ENCODE measurements around the gene LRRC3B. TPM values are rescaled to one million over a fixed set of nuclear protein-coding genes. Genes with fewer than 3 reads are reported as not detected.

LRRC3B gene
- total RNA-seq, result 0.16 and 0.54 TPM in 2 replicates
- long read RNA-seq, result 0 reads

DNA sequence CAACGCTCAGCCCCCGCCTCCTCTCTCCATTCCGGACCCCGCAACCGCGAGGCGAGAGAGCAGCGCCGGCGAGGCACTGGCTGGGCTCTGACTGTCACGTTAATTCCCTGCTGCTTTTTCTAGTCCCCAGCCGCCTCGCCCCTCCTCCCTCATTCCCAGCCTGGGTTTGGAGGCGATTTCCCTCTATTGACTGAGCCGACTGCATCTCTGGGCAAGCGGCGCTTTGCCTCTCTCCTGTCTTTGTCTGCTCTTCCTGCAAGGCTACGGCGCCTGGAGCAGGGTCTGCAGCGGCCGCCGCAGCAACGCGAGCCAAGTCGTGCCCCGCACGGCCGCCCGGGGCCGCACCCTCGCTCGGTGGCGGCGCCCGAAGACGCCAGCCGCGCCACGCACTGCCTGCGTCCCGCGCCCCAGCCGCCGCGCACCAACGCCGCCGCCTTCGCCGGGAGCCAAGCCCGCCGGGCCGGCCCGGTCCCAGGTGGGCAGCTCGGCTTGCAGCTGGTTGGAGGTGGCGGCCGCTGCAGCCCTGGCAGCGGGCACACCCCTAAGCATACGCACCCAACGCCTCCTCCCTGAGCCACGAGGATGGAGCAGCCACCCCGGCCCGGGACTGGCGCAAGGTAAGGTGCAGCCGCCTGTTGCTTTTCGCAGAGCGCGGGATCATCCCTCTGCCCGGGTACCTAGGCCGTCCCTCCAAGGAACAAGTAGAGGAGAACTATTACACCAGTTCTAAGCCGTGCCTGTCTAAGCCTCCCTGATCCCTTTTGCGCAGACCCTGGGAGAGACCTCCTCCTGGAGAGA is at the start of gene LRRC3B:
Gene LRRC3B, plus strand, starts transcription at position 152 of the 798 bp plus-strand sequence. CDS start 86,901 bp downstream, outside the sequence.
- Mint-ChIP-seq H3K36me3 (ENCODE audit: low read depth) (no peaks in the 10 kb centered on the region), H3K4me1 (peaks cover 27% of the 10 kb centered on the region), H3K4me3 (peak within 1 kb of the TSS; percentile 86), H3K27me3 (ENCODE audit: low read depth) (peaks cover 91% of the 10 kb centered on the region), H3K27ac (ENCODE audit: unreplicated experiment) (no peak within 1 kb of the TSS), H3K9me3 (no peaks in the 10 kb centered on the region)
- TF ChIP-seq CTCF (conservative IDR thresholded peaks at IDR 0.05), result peak; percentile 7
- peak; percentile 48 for DNase-seq (ENCODE audit: low read depth, low spot score)

- peaks cover 4% of the 10 kb centered on the region for H3K4me1 Mint-ChIP-seq
- peaks cover 4% of the 10 kb centered on the region for H3K9me3 Mint-ChIP-seq
- no peak for TF ChIP-seq CTCF (conservative IDR thresholded peaks at IDR 0.05)
- no peaks in the 10 kb centered on the region for H3K27me3 Mint-ChIP-seq (ENCODE audit: low read depth)
- no peak for DNase-seq (ENCODE audit: low read depth, low spot score)
- peak overlapping the region; percentile 27 for H3K27ac Mint-ChIP-seq (ENCODE audit: unreplicated experiment)
- H3K4me3 Mint-ChIP-seq, result no peak overlapping the region
- H3K36me3 Mint-ChIP-seq (ENCODE audit: low read depth), result no peaks in the 10 kb centered on the region
These were observed 47.8 kb upstream of the LRRC3B start for GRCh38 chr3:26574766-26575165.

DNA sequence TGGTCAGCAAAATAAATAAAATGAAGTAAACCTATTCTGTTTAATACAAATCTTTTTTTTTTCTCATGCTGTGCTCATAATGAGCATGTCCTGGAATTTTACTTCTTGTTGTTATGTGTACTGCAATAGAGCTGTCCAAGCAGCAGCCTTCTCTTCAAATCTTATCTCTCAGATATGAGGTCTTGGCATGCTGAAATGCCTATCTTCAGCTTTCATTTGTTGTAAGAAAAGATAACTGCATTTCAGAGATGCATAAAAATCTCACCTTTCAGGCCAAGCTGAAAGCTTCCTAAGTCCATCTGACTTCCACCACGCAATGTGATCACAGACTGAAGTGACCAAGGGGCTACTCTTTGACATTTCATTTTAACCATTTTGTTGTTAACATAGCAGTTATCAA is 43.5 kb upstream of the LRRC3B start:
- no peaks in the 10 kb centered on the region for H3K36me3 Mint-ChIP-seq (ENCODE audit: low read depth)
- DNase-seq (ENCODE audit: low read depth, low spot score), result no peak
- H3K27me3 Mint-ChIP-seq (ENCODE audit: low read depth), result peaks cover 2% of the 10 kb centered on the region
- no peak overlapping the region for H3K27ac Mint-ChIP-seq (ENCODE audit: unreplicated experiment)
- H3K4me1 Mint-ChIP-seq, result peaks cover 4% of the 10 kb centered on the region
- no peak overlapping the region for H3K4me3 Mint-ChIP-seq
- no peak for TF ChIP-seq CTCF (conservative IDR thresholded peaks at IDR 0.05)
- peaks cover 4% of the 10 kb centered on the region for H3K9me3 Mint-ChIP-seq

GRCh38 chr3:26587571-26587970 is 35.0 kb upstream of the LRRC3B start:
- H3K36me3 Mint-ChIP-seq (ENCODE audit: low read depth), result no peaks in the 10 kb centered on the region
- DNase-seq (ENCODE audit: low read depth, low spot score), result no peak
- H3K9me3 Mint-ChIP-seq, result no peaks in the 10 kb centered on the region
- no peaks in the 10 kb centered on the region for H3K27me3 Mint-ChIP-seq (ENCODE audit: low read depth)
- no peak overlapping the region for H3K27ac Mint-ChIP-seq (ENCODE audit: unreplicated experiment)
- H3K4me1 Mint-ChIP-seq, result no peaks in the 10 kb centered on the region
- no peak for TF ChIP-seq CTCF (conservative IDR thresholded peaks at IDR 0.05)
- H3K4me3 Mint-ChIP-seq, result no peak overlapping the region

GRCh38 chr3:26588931-26589330 is 33.6 kb upstream of the LRRC3B start:
- TF ChIP-seq CTCF (conservative IDR thresholded peaks at IDR 0.05), result no peak
- DNase-seq (ENCODE audit: low read depth, low spot score), result no peak
- no peaks in the 10 kb centered on the region for H3K27me3 Mint-ChIP-seq (ENCODE audit: low read depth)
- H3K9me3 Mint-ChIP-seq, result no peaks in the 10 kb centered on the region
- H3K4me3 Mint-ChIP-seq, result no peak overlapping the region
- no peaks in the 10 kb centered on the region for H3K36me3 Mint-ChIP-seq (ENCODE audit: low read depth)
- H3K4me1 Mint-ChIP-seq, result no peaks in the 10 kb centered on the region
- H3K27ac Mint-ChIP-seq (ENCODE audit: unreplicated experiment), result no peak overlapping the region
